Spleen (tissue), 7 donors: ENCODE data around the gene PAPOLB.
"Not testable (repeated sequence)": the region's sequence is repeated elsewhere in the genome, so short reads cannot be mapped to it uniquely, and the experiment has no call there.

ENCODE experiments used
- CTCF ChIP-seq, 11 experiments: fragments of 200-600 bp in 7 of 11; fragments of 450-650 bp in 4 of 11; sonication (generic) in 4 of 11; IDR thresholded peaks in 8 of 11; conservative IDR thresholded peaks in 3 of 11; 1 replicate in 7 of 11; 2 replicates in 4 of 11; pipeline versions ENCODE4 v1.4.0 to v1.8.0; 2016 to 2021; ENCODE audit warnings: antibody characterized with exemption in 11 of 11, inconsistent platforms in 4 of 11, mild to moderate bottlenecking in 1 of 11
- POLR2A ChIP-seq, 3 donors: fragments of 450-650 bp; IDR thresholded peaks; one replicate each; pipeline ENCODE4 v1.5.1; 2017; ENCODE audit warnings: antibody characterized with exemption in 3 of 3, mild to moderate bottlenecking in 1 of 3
- POLR2AphosphoS5 ChIP-seq, 3 donors: sonication (generic); formaldehyde crosslinking; IDR thresholded peaks; one replicate each; pipeline ENCODE4 v1.5.1; 2017; ENCODE audit warnings: antibody characterized with exemption in 3 of 3
- donor health status: DM: no; HTN: no; CAD: no; lungs with moderate emphysema.
- donor health status: DM: no; HTN: no; CAD: no.
- donor health status: DM: no; HTN: no; CAD: no.

GRCh38 chr7:4893188-4893587, 31.4 kb upstream of the PAPOLB start:
- TF ChIP-seq CTCF (IDR thresholded peaks at IDR 0.05 in 8 of 11, conservative IDR thresholded peaks at IDR 0.05 in 3 of 11); POLR2A (IDR thresholded peaks at IDR 0.05); POLR2AphosphoS5 (IDR thresholded peaks at IDR 0.05): not testable (repeated sequence)
